K562 (cell line): ENCODE measurements around the gene FCRL2. TPM values are rescaled to one million over a fixed set of nuclear protein-coding genes. Genes with fewer than 3 reads are reported as not detected.

Experiments
- ATAC-seq: fragments of 200-7000 bp; cut with Tn5 transposase; 3 replicates; pipeline ENCODE4 v1.9.1; 2020; ENCODE audit warnings: moderate library complexity
- Bru-seq: library from RNA; stranded (reverse); fragments of 400-500 nt; gene quantifications from one replicate; lab custom pipeline; 2021; lab: Mats Ljungman, UMichigan
- BruChase-seq, 2 experiments: library from RNA; stranded (reverse); fragments of 400-500 nt; gene quantifications; one replicate each; lab custom pipeline; 2021; lab: Mats Ljungman, UMichigan
- BruUV-seq: library from RNA; stranded (reverse); fragments of 400-500 nt; replicated peaks from 2 replicates; lab custom pipeline; 2021; lab: Mats Ljungman, UMichigan
- CTCF ChIA-PET: fragments of 300-600 bp; formaldehyde crosslinking; extraction: SDS; loops from one replicate; lab custom pipeline; 2021; ENCODE audit warnings: low intra/inter-chr PET ratio; lab: Yijun Ruan, JAX
- POLR2A ChIA-PET: fragments of 300-600, 350-650 bp; sonication (Branson Sonifier 250); formaldehyde crosslinking; extraction: SDS; loops from one replicate; lab custom pipeline; 2021; ENCODE audit warnings: antibody characterized with exemption, inconsistent platforms; lab: Yijun Ruan, JAX
- DNase-seq, 4 experiments: peaks; one replicate each; pipeline versions ENCODE4 v3.0.0 to v3.0.0-alpha.2; 2011 to 2018; ENCODE audit warnings: low spot score in 3 of 4, mixed read lengths in 3 of 4; ENCODE audit errors: extremely low read depth in 1 of 4
- FAIRE-seq: peaks from 2 replicates; lab custom pipeline; 2011; peaks lifted over from hg19 to GRCh38; lab: Jason Lieb, UNC
- H2AFZ ChIP-seq: 2 replicates; pipeline ENCODE4 v1.6.0; 2011; ENCODE audit warnings: low read depth, low read length, control low read depth, inconsistent platforms
- H3K27ac ChIP-seq: fragments of 200-600 bp; 3 replicates; pipeline ENCODE4 v1.8.0; 2011; ENCODE audit warnings: low read depth, mild to moderate bottlenecking, control low read depth, inconsistent platforms, low read length, moderate library complexity, mixed read lengths; ENCODE audit errors: extremely low read depth
- H3K27me3 ChIP-seq, 2 experiments: fragments of 300-600 bp in 1 of 2; 2 replicates in 1 of 2; 3 replicates in 1 of 2; pipeline versions ENCODE4 v1.6.0 to v1.8.0; 2011; ENCODE audit warnings: inconsistent platforms in 2 of 2, low read length in 2 of 2, mild to moderate bottlenecking in 1 of 2, mixed read lengths in 1 of 2, moderate library complexity in 1 of 2; ENCODE audit not compliant: control insufficient read depth in 2 of 2, insufficient read depth in 2 of 2
- H3K36me3 ChIP-seq: fragments of 300-600 bp; 3 replicates; pipeline ENCODE4 v1.8.0; 2011; ENCODE audit warnings: mild to moderate bottlenecking, low read length, inconsistent platforms; ENCODE audit not compliant: control insufficient read depth, insufficient read depth
- H3K4me1 ChIP-seq, 2 experiments: fragments of 200-600 bp in 1 of 2; replicated peaks in 1 of 2; 2 replicates in 1 of 2; 3 replicates in 1 of 2; pipeline versions ENCODE4 v1.5.1 to v1.8.0; 2011; ENCODE audit warnings: inconsistent platforms in 2 of 2, low read length in 2 of 2, mild to moderate bottlenecking in 1 of 2, mixed read lengths in 1 of 2, moderate library complexity in 1 of 2; ENCODE audit not compliant: control insufficient read depth in 2 of 2, insufficient read depth in 2 of 2
- H3K4me2 ChIP-seq: 2 replicates; pipeline ENCODE4 v1.6.1; 2011; ENCODE audit warnings: low read length, control low read depth, inconsistent platforms, mixed read lengths; ENCODE audit not compliant: insufficient read depth
- H3K4me3 ChIP-seq: fragments of 200-600 bp; sonication (generic), shearing (Covaris generic); 2 replicates; pipeline ENCODE4 v1.5.1; 2016; ENCODE audit warnings: control low read depth, inconsistent platforms
- H3K79me2 ChIP-seq: fragments of 200-600 bp; 3 replicates; pipeline ENCODE4 v1.8.0; 2011; ENCODE audit warnings: low read length, inconsistent platforms; ENCODE audit not compliant: control insufficient read depth, insufficient read depth
- H3K9ac ChIP-seq, 2 experiments: 2 replicates each; pipeline versions ENCODE4 v1.6.0 to v1.6.1; 2011; ENCODE audit warnings: low read depth in 2 of 2, low read length in 2 of 2, control low read depth in 1 of 2, inconsistent platforms in 1 of 2, mild to moderate bottlenecking in 1 of 2, mixed read lengths in 1 of 2; ENCODE audit not compliant: insufficient read depth in 1 of 2
- H3K9me1 ChIP-seq: one replicate; pipeline ENCODE4 v1.6.0; 2011; ENCODE audit warnings: inconsistent platforms, mild to moderate bottlenecking, low read length, moderate library complexity; ENCODE audit not compliant: control insufficient read depth, insufficient read depth
- H3K9me3 ChIP-seq: replicated peaks from 2 replicates; pipeline ENCODE4 v1.5.1; 2011; ENCODE audit warnings: low read depth, low read length, inconsistent platforms; ENCODE audit not compliant: control insufficient read depth, insufficient read depth
- H4K20me1 ChIP-seq: replicated peaks from 2 replicates; pipeline ENCODE4 v1.6.1; 2011; ENCODE audit warnings: low read length, inconsistent platforms, mixed read lengths; ENCODE audit not compliant: control insufficient read depth, insufficient read depth
- CHD2 ChIP-seq: IDR thresholded peaks from 2 replicates; pipeline ENCODE4 v1.6.1; 2011; ENCODE audit warnings: low read depth, low read length
- DIDO1 ChIP-seq: fragments of 450-650 bp; IDR thresholded peaks from 2 replicates; pipeline ENCODE4 v1.6.1; 2016; ENCODE audit warnings: low read depth, missing biosample characterization, missing genetic modification characterization
- FOXJ2 ChIP-seq: fragments of 200-800 bp; sonication (Bioruptor generic); IDR thresholded peaks from 2 replicates; pipeline ENCODE4 v1.6.1; 2016; ENCODE audit warnings: missing genetic modification characterization, missing compliant biosample characterization
- NBN ChIP-seq: fragments of 450-650 bp; IDR thresholded peaks from 2 replicates; pipeline ENCODE4 v1.6.1; 2016; ENCODE audit warnings: low read depth, mild to moderate bottlenecking
- PTRF ChIP-seq: fragments of 450-650 bp; IDR thresholded peaks from 2 replicates; pipeline ENCODE4 v1.6.1; 2016; ENCODE audit warnings: mild to moderate bottlenecking, missing genetic modification characterization, missing compliant biosample characterization
- ZNF445 ChIP-seq: fragments of 250-450 bp; sonication (Bioruptor Pico); IDR thresholded peaks from 2 replicates; pipeline ENCODE4 v1.4.0; 2020; ENCODE audit warnings: low read depth, mild to moderate bottlenecking, moderate library complexity
- ZNF699 ChIP-seq: fragments of 250-450 bp; sonication (Bioruptor Pico); IDR thresholded peaks from 2 replicates; pipeline ENCODE4 v1.8.0; 2021; ENCODE audit warnings: mild to moderate bottlenecking, moderate library complexity; ENCODE audit not compliant: insufficient replicate concordance
- WGBS: fragments of 100-300 bp; shearing (Covaris generic); methylation state at CpG from one replicate; pipeline ENCODE4 v1.1.6; 2016; ENCODE audit warnings: low coverage, mixed read lengths; ENCODE audit not compliant: insufficient coverage; ENCODE audit errors: missing lambda C conversion rate; 5-methylcytosine and 5-hydroxymethylcytosine counted together
- in situ Hi-C: fragments of 300-500 bp; cut with MboI; formaldehyde crosslinking; loops from 4 replicates; pipeline ENCODE4 v1.15.0; 2018; ENCODE audit warnings: inconsistent platforms, mixed read lengths
- intact Hi-C: fragments of 100-400 bp; cut with micrococcal nuclease; formaldehyde crosslinking; loops from 2 replicates; pipeline ENCODE4 v1.14.2; 2022
- long read RNA-seq, 3 experiments: library from polyadenylated mRNA in 2 of 3; library from RNA in 1 of 3; unstranded in 2 of 3; stranded (forward) in 1 of 3; transcript quantifications; one replicate each; pipeline ENCODE4 v2.0.0, GENCODE V29; 2019 to 2022
- polyA minus RNA-seq, 3 experiments: library from RNA; depleted of rRNA, polyadenylated mRNA; stranded (reverse); fragments of >200 nt; gene quantifications; 2 replicates each; pipeline ENCODE4 v1.2.3, GENCODE V29; 2011
- polyA plus RNA-seq, 8 experiments: library from polyadenylated mRNA; depleted of rRNA in 4 of 8; stranded (reverse) in 5 of 8; unstranded in 3 of 8; fragments of >200 nt; fragmentation: Nextera tagmentation in 2 of 8; fragmentation: Illumina TruSeq in 1 of 8; extraction: Ambion mirVana in 2 of 8; extraction: Trizol in 1 of 8; gene quantifications; 2 replicates each; pipeline versions ENCODE4 v1.2.1 to v1.2.3, GENCODE V29; 2011 to 2014; ENCODE audit warnings: inconsistent platforms in 1 of 8, missing spikeins in 1 of 8
- total RNA-seq, 7 experiments: library from RNA; depleted of rRNA in 6 of 7; stranded (reverse); fragments of >200 nt in 6 of 7; fragmentation: Illumina TruSeq in 2 of 7; extraction: Trizol in 2 of 7; gene quantifications; 2 replicates each; pipeline versions ENCODE4 v1.2.1 to v1.2.3, GENCODE V29; 2011 to 2021; ENCODE audit warnings: low replicate concordance in 1 of 7
- TF ChIP-seq, protein P1 (sequence below): sonication (generic); formaldehyde crosslinking; IDR thresholded peaks from 2 replicates; pipeline ENCODE4 v1.8.1; 2022; ENCODE audit warnings: missing genetic modification reagents
- TF ChIP-seq, protein P2 (sequence below): sonication (generic); formaldehyde crosslinking; IDR thresholded peaks from 2 replicates; pipeline ENCODE4 v1.8.0; 2022; ENCODE audit warnings: mild to moderate bottlenecking, missing genetic modification reagents
- TF ChIP-seq, protein P3 (sequence below): fragments of 250-450 bp; sonication (Bioruptor Pico); IDR thresholded peaks from 2 replicates; pipeline ENCODE4 v1.4.0; 2020; ENCODE audit warnings: borderline replicate concordance
- TF ChIP-seq, protein P4 (sequence below): fragments of 450-650 bp; formaldehyde crosslinking; IDR thresholded peaks from 2 replicates; pipeline ENCODE4 v1.4.0; 2020; ENCODE audit warnings: mild to moderate bottlenecking, moderate library complexity

The FCRL2 gene, protein sequence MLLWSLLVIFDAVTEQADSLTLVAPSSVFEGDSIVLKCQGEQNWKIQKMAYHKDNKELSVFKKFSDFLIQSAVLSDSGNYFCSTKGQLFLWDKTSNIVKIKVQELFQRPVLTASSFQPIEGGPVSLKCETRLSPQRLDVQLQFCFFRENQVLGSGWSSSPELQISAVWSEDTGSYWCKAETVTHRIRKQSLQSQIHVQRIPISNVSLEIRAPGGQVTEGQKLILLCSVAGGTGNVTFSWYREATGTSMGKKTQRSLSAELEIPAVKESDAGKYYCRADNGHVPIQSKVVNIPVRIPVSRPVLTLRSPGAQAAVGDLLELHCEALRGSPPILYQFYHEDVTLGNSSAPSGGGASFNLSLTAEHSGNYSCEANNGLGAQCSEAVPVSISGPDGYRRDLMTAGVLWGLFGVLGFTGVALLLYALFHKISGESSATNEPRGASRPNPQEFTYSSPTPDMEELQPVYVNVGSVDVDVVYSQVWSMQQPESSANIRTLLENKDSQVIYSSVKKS
- not detected in 2 replicates for total RNA-seq (2011; cell fraction: chromatin; rRNA removed; ENCODE audit: low replicate concordance)
- not detected in 2 replicates for total RNA-seq (2011; cell fraction: nucleolus; rRNA removed)
- total RNA-seq (2011; cell fraction: nucleoplasm; rRNA removed) = not detected in 2 replicates
- total RNA-seq (2014; rRNA removed) (not detected in 2 replicates), total RNA-seq (2014; rRNA removed; fragmentation: Illumina TruSeq; extraction: Trizol) (not detected in 2 replicates), total RNA-seq (2015; rRNA removed; fragmentation: Illumina TruSeq; extraction: Trizol) (not detected in 2 replicates), total RNA-seq (2021) (not detected in 2 replicates), polyA plus RNA-seq (2011; rRNA removed) (not detected in 2 replicates), polyA plus RNA-seq (2014; fragmentation: Illumina TruSeq; extraction: Trizol) (not detected in 2 replicates), polyA plus RNA-seq (2014; fragmentation: Nextera tagmentation; extraction: Ambion mirVana) (not detected), polyA plus RNA-seq (2014; rRNA removed) (not detected in 2 replicates), polyA minus RNA-seq (2011; rRNA and poly(A)+ RNA removed) (not detected in 2 replicates), Bru-seq, nascent RNA (not detected), BruChase-seq, experiment 1, labeled RNA remaining after a 2-hour chase (not detected), BruChase-seq, experiment 2, labeled RNA remaining after a 6-hour chase (not detected)
- polyA plus RNA-seq (2011; cell fraction: cytosol; rRNA removed) = not detected in 2 replicates
- not detected in 2 replicates for polyA plus RNA-seq (2011; cell fraction: nucleus; rRNA removed)
- not detected in 2 replicates for polyA plus RNA-seq (2012)
- not detected in 2 replicates for polyA minus RNA-seq (2011; cell fraction: cytosol; rRNA and poly(A)+ RNA removed)
- not detected in 2 replicates for polyA minus RNA-seq (2011; cell fraction: nucleus; rRNA and poly(A)+ RNA removed)
- long read RNA-seq, experiment 1 = 0 reads
- long read RNA-seq, experiment 2 = 0 reads
- long read RNA-seq, experiment 3 = 0 reads

DNA sequence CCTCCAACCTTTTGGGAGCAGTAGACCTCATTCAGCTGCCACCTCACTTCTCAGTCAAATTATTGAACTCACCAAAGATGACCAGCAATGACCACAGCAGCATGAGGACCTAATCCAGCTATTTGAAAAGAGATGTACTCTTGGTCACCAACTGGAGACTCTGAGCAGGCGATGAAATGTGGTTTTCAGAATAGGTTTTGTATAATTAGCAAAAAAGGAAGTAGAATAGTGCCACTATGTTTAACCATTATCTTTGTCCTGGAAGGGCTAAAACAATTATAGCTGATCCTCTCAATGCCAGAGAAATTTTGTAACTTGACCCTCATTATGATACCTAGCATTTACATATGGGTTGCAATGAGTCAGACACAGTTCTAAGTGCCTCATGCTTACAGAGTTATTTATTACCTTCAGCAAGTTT is at the start of gene FCRL2:
FCRL2 (minus strand) TSS at position 162 of the 421 bp plus-strand sequence; CDS start at position 103, 59 bp downstream.
- in situ Hi-C loops = no loop called here
- FAIRE-seq (no peak), DNase-seq (no peak), ATAC-seq (no peak)
- H3K9me1 ChIP-seq = no peaks in the 10 kb centered on the region
- no peaks in the 10 kb centered on the region for H3K9me3 ChIP-seq
- no peak within 1 kb of the TSS for H3K4me2 ChIP-seq
- intact Hi-C loops = no loop called here
- H3K27ac ChIP-seq = no peak within 1 kb of the TSS
- 6% methylated on average over 1 of the region's 1 CpG for WGBS
- no peak within 1 kb of the TSS for H3K4me3 ChIP-seq
- no peak within 1 kb of the TSS for H3K9ac ChIP-seq
- H4K20me1 ChIP-seq = no peaks in the 10 kb centered on the region
- no peak within 1 kb of the TSS for H2AFZ ChIP-seq
- H3K36me3 ChIP-seq = no peaks in the 10 kb centered on the region
- ChIA-PET CTCF (no interaction called here), POLR2A (no interaction called here)
- H3K79me2 ChIP-seq = no peaks in the 10 kb centered on the region
- no TSS peak for BruUV-seq
- H3K27me3 ChIP-seq = no peaks in the 10 kb centered on the region
- no peaks in the 10 kb centered on the region for H3K4me1 ChIP-seq
- TF ChIP-seq DIDO1 = no peak
- TF ChIP-seq, protein P1, sequence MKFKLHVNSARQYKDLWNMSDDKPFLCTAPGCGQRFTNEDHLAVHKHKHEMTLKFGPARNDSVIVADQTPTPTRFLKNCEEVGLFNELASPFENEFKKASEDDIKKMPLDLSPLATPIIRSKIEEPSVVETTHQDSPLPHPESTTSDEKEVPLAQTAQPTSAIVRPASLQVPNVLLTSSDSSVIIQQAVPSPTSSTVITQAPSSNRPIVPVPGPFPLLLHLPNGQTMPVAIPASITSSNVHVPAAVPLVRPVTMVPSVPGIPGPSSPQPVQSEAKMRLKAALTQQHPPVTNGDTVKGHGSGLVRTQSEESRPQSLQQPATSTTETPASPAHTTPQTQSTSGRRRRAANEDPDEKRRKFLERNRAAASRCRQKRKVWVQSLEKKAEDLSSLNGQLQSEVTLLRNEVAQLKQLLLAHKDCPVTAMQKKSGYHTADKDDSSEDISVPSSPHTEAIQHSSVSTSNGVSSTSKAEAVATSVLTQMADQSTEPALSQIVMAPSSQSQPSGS = no peak
- no peak for TF ChIP-seq NBN
- TF ChIP-seq CHD2 = no peak
- TF ChIP-seq, protein P2, sequence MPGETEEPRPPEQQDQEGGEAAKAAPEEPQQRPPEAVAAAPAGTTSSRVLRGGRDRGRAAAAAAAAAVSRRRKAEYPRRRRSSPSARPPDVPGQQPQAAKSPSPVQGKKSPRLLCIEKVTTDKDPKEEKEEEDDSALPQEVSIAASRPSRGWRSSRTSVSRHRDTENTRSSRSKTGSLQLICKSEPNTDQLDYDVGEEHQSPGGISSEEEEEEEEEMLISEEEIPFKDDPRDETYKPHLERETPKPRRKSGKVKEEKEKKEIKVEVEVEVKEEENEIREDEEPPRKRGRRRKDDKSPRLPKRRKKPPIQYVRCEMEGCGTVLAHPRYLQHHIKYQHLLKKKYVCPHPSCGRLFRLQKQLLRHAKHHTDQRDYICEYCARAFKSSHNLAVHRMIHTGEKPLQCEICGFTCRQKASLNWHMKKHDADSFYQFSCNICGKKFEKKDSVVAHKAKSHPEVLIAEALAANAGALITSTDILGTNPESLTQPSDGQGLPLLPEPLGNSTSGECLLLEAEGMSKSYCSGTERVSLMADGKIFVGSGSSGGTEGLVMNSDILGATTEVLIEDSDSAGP (CRISPR knock-in tag) = no peak
- TF ChIP-seq PTRF (tag) = no peak
- TF ChIP-seq, protein P3, sequence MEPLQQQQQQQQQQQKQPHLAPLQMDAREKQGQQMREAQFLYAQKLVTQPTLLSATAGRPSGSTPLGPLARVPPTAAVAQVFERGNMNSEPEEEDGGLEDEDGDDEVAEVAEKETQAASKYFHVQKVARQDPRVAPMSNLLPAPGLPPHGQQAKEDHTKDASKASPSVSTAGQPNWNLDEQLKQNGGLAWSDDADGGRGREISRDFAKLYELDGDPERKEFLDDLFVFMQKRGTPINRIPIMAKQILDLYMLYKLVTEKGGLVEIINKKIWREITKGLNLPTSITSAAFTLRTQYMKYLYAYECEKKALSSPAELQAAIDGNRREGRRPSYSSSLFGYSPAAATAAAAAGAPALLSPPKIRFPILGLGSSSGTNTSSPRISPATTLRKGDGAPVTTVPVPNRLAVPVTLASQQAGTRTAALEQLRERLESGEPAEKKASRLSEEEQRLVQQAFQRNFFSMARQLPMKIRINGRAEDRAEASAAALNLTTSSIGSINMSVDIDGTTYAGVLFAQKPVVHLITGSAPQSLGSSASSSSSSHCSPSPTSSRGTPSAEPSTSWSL (CRISPR knock-in tag) = no peak
- TF ChIP-seq ZNF445 (CRISPR knock-in tag) = no peak
- TF ChIP-seq, protein P4, sequence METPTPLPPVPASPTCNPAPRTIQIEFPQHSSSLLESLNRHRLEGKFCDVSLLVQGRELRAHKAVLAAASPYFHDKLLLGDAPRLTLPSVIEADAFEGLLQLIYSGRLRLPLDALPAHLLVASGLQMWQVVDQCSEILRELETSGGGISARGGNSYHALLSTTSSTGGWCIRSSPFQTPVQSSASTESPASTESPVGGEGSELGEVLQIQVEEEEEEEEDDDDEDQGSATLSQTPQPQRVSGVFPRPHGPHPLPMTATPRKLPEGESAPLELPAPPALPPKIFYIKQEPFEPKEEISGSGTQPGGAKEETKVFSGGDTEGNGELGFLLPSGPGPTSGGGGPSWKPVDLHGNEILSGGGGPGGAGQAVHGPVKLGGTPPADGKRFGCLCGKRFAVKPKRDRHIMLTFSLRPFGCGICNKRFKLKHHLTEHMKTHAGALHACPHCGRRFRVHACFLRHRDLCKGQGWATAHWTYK = no peak
- no peak for TF ChIP-seq ZNF699 (CRISPR knock-in tag)
- TF ChIP-seq FOXJ2 (tag) = no peak
